BJ (cell line): ENCODE results near the gene CEP85L. TPM values are rescaled to one million over a fixed set of nuclear protein-coding genes. Genes with fewer than 3 reads are reported as not detected.

Source experiments
- CTCF ChIA-PET: fragments of 350-600 bp; formaldehyde crosslinking; extraction: SDS; loops from one replicate; lab custom pipeline; 2021; ENCODE audit warnings: antibody characterized with exemption, inconsistent platforms; lab: Yijun Ruan, JAX
- POLR2A ChIA-PET: fragments of 300-600 bp; sonication (Branson Sonifier 250); formaldehyde crosslinking; extraction: SDS; loops from one replicate; lab custom pipeline; 2021; ENCODE audit warnings: antibody characterized with exemption; lab: Charles Lee
- DNase-seq: peaks from one replicate; pipeline ENCODE4 v3.0.0-alpha.2; 2011; ENCODE audit warnings: low read depth
- H3K27me3 ChIP-seq: 2 replicates; pipeline ENCODE4 v1.6.0; 2011; ENCODE audit warnings: low read length; ENCODE audit not compliant: control insufficient read depth, insufficient read depth
- H3K36me3 ChIP-seq: 2 replicates; pipeline ENCODE4 v1.5.1; 2011; ENCODE audit warnings: low read length; ENCODE audit not compliant: control insufficient read depth, insufficient read depth
- H3K4me3 ChIP-seq: 2 replicates; pipeline ENCODE4 v1.5.1; 2011; ENCODE audit warnings: low read depth, mild to moderate bottlenecking, control low read depth, low read length
- CTCF ChIP-seq: IDR thresholded peaks from 2 replicates; pipeline ENCODE4 v1.5.1; 2011; ENCODE audit warnings: low read depth, mild to moderate bottlenecking, control low read depth, inconsistent platforms, low read length, moderate library complexity; ENCODE audit not compliant: insufficient read depth
- polyA plus RNA-seq: library from polyadenylated mRNA; depleted of rRNA; stranded (reverse); fragments of >200 nt; gene quantifications from 2 replicates; pipeline ENCODE4 v1.2.3, GENCODE V29; 2011

Gene CEP85L
- polyA plus RNA-seq, 1 experiment, result 2.6 TPM

GRCh38 chr6:118524686-118525085 lies 126.7 kb downstream of the CEP85L start:
- CTCF ChIA-PET, result interaction anchor here (1.1 kb wide), 1 partner anchor 12 kb away, joined by 3 read pairs; no protein-coding TSS in a partner anchor

GRCh38 chr6:118523216-118523615 lies 128.2 kb downstream of the CEP85L start:
- Histone ChIP-seq H3K4me3 (no peak overlapping the region), H3K36me3 (no peaks in the 10 kb centered on the region; the same call in 1 of the 2 replicates), H3K27me3 (no peaks in the 10 kb centered on the region)
- CTCF ChIA-PET, result interaction anchor here (1.4 kb wide), 1 partner anchor 12 kb away, joined by 5 read pairs; no protein-coding TSS in a partner anchor
- no peak for DNase-seq
- POLR2A ChIA-PET, result no interaction called here
- TF ChIP-seq CTCF, result no peak

More at GRCh38 chr6:118524686-118525085, 126.7 kb downstream of the CEP85L start:
- Histone ChIP-seq H3K27me3 (no peaks in the 10 kb centered on the region), H3K36me3 (no peaks in the 10 kb centered on the region; the same call in 1 of the 2 replicates), H3K4me3 (no peak overlapping the region)
- no peak for DNase-seq
- TF ChIP-seq CTCF, result no peak
- POLR2A ChIA-PET, result no interaction called here

GRCh38 chr6:118522422-118522821 lies 129.0 kb downstream of the CEP85L start:
- no peaks in the 10 kb centered on the region; the same call in 1 of the 2 replicates for H3K36me3 ChIP-seq
- POLR2A ChIA-PET, result no interaction called here
- CTCF ChIA-PET, result interaction anchor here (1.4 kb wide), 1 partner anchor 11 kb away, joined by 5 read pairs; no protein-coding TSS in a partner anchor
- no peak for TF ChIP-seq CTCF
- no peak for DNase-seq
- no peak overlapping the region for H3K4me3 ChIP-seq
- H3K27me3 ChIP-seq, result no peaks in the 10 kb centered on the region

- ChIA-PET POLR2A (no interaction called here), CTCF (no interaction called here)
- Histone ChIP-seq H3K36me3 (no peaks in the 10 kb centered on the region), H3K4me3 (no peak overlapping the region), H3K27me3 (no peaks in the 10 kb centered on the region)
- no peak for TF ChIP-seq CTCF
- no peak for DNase-seq
Observed at GRCh38 chr6:118514689-118515088, 136.7 kb downstream of the CEP85L start.

- POLR2A ChIA-PET, result no interaction called here
- DNase-seq, result no peak
- H3K4me3 ChIP-seq, result no peak overlapping the region
- H3K27me3 ChIP-seq, result no peaks in the 10 kb centered on the region
- H3K36me3 ChIP-seq, result no peaks in the 10 kb centered on the region
- CTCF ChIA-PET, result interaction anchor here (0.6 to 3.3 kb wide), 6 partner anchors 11 to 227 kb away, joined by 3 to 10 read pairs (median 4); no protein-coding TSS in a partner anchor
- TF ChIP-seq CTCF, result no peak
Observed at GRCh38 chr6:118511930-118512715, 139.3 kb downstream of the CEP85L start.
